GM18861 (cell line): ENCODE measurements around the gene MTHFD1L.
"Not testable (repeated sequence)": the region's sequence is repeated elsewhere in the genome, so short reads cannot be mapped to it uniquely, and the experiment has no call there.

Source experiments
- ATAC-seq: cut with Tn5 transposase; IDR thresholded peaks from one replicate; pipeline ENCODE4 v1.9.1; 2021; ENCODE audit not compliant: unreplicated experiment

The MTHFD1L gene

DNA sequence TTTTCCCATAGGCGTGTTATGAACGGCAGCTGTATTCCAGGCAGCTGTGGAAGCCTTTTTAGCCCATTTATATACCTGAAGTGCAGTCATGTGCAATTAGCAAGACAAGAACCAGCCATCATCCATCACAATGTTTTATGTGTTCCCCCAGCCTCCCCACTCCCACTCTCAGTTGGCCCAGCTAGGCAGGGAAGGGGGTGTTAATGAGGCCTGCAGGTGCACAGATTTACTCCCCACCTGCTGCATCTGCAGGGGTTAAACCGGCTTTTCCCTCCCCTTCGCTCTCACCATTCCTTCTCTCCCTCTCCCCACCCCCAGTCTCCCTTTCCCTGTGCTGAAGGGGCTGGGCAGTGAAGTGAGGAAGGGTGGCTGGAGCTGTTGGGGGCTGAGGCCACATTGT lies 224.5 kb downstream of the MTHFD1L start:
- ATAC-seq = no peak

DNA sequence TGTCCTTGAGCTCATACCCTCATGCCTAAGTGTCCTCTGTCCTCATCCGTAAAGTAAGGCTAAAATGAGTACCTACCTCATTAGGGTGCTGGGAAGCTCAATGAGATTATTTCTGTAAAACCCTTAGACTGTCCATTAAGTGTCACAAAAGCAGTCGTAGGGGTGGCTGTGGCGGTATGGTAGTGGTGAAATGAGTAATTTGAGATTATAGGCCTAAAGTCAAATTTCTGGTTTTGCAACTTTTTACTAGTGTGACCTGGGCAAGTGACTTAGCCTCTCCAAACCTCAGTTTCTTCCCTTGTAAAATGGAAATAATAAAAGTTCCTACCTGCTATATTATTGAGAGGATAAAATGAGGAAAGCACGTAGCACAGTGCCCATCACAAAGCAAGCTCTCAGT lies 226.1 kb downstream of the MTHFD1L start:
- ATAC-seq = no peak

- ATAC-seq = no peak
These were observed 227.1 kb downstream of the MTHFD1L start for GRCh38 chr6:151092591-151092990.

GRCh38 chr6:151093706-151094105 lies 228.2 kb downstream of the MTHFD1L start:
- no peak for ATAC-seq

DNA sequence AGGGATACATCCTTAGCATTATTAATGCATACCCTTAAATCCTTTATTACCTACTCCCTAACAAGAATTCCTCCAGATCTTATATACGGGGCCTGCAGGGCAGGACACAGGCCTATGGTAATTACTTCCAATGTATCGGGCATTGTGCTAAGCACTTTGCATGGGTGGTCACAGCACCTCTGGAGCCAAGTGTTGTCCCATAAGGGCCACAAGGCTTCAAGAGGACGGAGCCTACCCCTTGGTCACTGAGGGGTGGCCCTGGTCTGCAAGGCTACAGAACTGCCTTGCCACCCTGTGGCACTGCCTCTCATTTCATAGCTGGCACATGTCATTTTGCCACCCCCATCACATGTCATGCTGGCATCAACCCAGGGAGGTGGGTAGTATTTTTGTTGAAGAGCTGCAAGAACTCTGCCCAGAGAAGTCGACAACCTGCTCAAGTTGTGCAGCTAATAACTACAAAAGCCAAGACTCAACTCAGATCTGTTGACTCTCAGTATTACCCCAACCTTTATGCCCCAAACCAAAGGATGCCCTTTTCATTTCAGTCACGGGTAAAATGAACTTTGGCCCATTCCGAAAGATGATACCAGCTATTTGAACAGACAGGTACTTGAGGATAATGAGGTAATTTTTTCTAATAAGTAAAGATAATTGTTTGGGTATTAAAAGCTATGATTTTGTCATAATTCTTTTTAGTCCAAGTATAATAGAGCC lies 230.2 kb downstream of the MTHFD1L start:
- no peak for ATAC-seq

DNA sequence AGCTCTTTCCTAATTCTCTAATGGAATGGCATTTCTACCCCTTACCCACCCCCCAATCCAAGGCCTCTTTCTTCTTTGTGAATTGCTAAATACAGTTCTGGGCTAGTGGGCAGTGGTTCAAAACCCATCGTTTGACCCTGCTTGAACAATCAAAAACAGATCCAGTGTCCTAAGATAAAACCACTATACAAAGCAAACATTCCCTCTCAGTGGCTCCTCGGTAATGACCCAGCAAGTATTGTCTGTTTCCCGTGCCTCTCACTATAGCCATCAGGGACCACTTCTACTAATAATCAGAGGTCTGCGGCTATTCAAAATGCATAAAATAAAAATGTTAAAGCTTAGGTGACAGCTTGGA lies 230.7 kb downstream of the MTHFD1L start:
- no peak for ATAC-seq

DNA sequence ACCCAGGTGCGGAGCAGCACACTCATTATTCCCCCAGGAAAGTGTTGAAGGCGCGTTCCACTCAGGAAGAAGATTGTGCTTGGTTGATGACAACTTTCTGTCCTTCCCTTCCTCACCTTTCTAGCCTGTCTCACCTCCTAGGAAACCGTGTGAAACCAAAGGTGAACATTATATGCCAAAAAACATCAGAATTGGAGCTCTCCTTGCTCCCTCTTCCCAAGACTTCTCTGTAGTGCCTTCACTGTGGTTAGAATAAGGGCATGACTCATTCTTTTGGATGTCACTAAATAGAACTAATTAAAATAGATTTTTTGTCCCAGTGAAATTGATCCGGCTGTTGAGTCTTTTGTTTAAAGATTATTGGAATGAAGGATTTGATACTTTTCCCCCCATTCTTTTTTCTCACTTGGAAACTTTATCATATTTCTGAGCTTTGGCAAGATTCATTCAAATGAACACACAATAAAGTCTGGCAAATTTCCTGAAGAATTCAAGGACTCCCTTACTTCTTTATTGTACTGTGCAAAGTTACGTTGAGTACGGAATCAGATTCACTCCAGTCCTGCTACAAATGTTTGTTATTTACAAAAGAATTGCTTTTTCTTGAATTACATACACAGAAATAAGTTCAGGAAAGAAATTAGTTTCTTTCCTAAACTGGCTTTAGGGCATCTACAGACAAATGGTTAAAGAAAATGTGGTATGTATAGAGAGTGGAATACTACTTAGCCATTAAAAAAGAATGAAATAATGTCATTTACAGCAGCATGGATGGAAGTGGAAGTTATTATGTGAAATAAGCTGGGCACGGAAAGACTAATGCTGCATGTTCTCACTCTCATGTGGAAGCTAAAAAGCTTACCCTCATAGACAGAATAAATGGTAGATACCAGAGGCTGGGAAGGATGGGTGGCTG lies 231.4 kb downstream of the MTHFD1L start:
- no peak for ATAC-seq

GRCh38 chr6:151098166-151098565 lies 232.7 kb downstream of the MTHFD1L start:
- ATAC-seq = no peak

GRCh38 chr6:151100326-151100725 lies 234.8 kb downstream of the MTHFD1L start:
- no peak for ATAC-seq

GRCh38 chr6:151101161-151101815 lies 235.8 kb downstream of the MTHFD1L start:
- ATAC-seq = no peak

- ATAC-seq = no peak
These were observed 236.6 kb downstream of the MTHFD1L start for GRCh38 chr6:151101816-151102694.

DNA sequence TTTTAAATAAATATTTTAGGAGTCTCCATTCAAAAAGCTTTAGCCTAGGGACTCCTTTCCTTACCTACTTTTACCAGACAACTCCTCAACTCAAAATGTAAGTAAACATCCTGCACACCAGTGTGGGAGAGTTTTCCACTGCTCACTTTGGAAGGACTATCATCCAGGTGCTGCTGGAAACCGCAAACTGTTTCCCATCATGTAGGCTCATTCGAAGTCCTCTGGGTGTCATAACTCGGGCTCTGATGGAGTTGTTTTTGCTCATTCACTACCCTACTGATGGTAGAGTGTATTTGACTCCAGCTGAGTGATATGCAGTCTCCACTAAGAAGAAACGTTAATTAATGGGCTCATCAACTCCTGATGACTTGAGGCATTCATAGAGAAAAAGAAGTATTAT lies 237.8 kb downstream of the MTHFD1L start:
- no peak for ATAC-seq

DNA sequence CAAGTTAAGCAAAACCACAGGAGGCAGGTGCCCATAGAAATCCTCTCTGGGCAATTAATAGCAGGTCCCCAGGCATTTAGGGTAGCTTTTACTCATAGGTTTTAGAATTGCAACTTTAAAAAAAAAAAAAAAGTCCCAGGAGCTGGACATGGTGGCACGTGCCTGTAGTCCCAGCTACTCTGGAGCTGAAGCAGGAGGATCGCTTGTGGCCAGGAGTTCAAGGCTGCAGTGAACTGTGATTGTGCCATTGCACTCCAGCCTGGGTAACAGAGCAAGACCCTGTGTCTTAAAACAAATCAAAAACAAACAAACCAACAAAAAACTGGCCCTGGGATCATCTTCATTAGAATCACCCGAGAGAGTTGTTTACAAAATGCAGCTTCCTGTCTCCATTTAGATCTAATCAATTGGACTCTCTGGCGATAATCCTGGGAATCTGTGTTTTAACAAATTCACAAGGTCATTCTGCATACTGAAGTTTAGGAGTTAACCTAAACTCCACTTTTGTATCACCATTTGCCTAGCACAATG lies 242.5 kb downstream of the MTHFD1L start:
- no peak for ATAC-seq

DNA sequence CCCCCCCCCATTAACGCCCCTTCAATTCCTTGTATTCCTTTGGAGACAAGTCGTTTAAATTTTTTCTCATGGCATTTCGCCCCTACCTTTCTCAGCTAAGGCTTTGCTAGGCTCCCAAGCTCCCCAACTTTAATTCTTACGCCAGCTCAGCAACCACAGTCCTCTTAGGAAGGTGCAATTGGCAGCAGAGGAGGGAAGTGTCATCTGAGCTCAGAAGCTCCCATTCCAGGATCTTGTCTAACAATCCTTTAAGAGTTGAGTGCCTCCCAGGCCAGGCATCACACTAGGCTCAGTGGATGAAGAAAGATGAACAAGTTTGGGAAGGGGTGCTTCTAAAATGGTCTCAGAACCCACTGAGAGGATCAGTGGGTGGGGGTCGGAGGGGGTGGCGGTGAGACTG lies 243.0 kb downstream of the MTHFD1L start:
- no peak for ATAC-seq

DNA sequence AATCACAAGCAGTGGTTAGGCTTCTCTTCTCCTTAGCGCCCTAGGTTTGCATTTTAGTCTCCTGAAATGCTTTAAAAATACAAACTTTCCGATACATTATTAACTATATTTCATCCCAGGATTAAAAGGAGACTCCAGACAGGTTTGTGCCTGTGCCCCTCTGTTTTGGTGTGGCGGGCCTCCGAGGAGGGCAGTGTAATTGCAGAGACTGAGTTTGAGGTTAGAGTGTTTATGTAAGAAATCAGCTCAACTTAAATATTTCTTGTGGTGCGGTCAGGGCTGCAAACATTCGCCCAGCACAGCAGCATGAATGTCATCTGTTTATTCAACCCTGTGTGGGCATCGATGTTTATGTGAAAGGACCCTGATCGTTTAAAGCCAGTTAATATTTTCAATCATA lies 243.9 kb downstream of the MTHFD1L start:
- ATAC-seq = no peak

GRCh38 chr6:151109869-151110575 lies 244.5 kb downstream of the MTHFD1L start:
- ATAC-seq = no peak

DNA sequence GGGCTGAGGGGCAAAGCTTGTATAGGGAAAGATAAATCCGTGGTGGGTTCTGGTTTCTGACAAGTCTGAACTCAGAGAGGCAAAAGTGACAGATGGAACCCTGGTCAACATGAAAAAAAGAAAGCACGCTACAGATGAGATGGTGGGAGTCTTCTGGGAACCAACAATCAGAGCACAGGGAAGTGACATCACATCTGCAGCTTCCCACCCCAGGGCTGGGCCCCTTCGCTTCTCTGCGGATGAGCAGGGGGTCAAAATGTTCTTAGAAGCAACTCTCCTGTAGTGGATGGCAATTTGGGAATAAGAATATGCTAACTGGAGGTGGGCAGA lies 245.0 kb downstream of the MTHFD1L start:
- no peak for ATAC-seq

DNA sequence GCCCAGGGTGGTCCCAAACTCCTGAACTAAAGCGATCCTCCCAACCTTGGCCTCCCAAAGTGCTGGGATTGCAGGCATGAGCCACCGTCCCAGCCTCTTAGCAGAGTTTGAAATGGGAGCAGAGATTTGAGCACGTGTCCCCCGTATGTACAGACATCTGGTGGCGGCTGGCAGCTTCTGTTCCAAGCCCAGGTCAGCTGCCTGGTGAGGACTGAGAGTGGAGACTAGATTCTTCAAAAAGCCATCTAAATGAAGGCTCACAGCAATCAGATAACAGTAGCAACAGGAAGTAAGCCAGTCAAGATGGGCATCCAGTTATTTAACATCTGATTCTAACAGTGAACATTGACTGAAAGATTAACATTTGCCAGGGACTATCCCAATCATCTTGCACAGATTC lies 246.2 kb downstream of the MTHFD1L start:
- ATAC-seq = no peak

DNA sequence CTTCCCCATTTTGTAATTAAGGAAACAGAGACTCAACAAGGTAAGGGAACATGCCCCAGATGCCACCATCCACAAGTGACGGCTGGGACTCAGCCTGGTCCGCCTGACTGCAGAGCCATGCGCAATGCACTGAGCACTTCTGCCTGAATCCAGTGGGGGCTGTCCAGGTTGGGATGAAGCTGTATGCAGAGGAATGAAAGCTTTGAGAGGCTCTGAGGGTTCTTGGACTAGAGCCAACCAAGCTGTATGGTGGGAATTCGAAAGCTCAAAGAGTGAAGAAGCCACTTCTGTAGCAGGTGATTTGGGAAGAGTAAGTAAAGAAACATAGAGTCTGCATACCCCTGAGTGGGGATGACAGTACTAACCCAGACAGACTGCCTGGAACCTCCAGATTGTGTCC lies 246.6 kb downstream of the MTHFD1L start:
- no peak for ATAC-seq

DNA sequence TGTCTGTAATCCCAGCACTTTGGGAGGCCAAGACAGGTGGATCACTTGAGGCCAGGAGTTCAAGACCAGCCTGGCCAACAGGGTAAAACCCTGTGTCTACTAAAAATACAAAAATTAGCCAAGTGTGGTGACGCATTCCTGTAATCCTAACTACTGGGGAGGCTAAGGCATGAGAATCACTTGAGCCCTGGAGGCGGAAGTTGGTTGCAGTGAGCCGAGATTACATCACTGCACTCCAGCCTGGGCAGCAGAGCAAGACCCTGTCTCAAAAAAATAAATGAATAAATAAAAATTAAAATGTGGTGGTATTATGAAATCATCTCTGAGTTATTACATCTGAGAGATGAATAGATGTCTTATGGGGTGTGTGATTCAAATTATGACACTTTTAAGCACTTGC lies 247.4 kb downstream of the MTHFD1L start:
- not testable (repeated sequence) for ATAC-seq
